SK-MEL-5 (cell line): ENCODE results near the gene THADA. TPM values are rescaled to one million over a fixed set of nuclear protein-coding genes. Genes with fewer than 3 reads are reported as not detected.

ENCODE experiments used
- DNase-seq: peaks from one replicate; pipeline ENCODE4 v3.0.0-alpha.2; 2016; ENCODE audit warnings: low read depth, low spot score
- in situ Hi-C: cut with HindIII; loops from 2 replicates; pipeline ENCODE4 v1.10.0; 2016; ENCODE audit warnings: low sequenced_read_pairs, high pct_unique_total_duplicates, low pct_unique_long_range_greater_than_20kb
- total RNA-seq: library from RNA; depleted of rRNA; stranded (reverse); fragments of >200 nt; shearing (Covaris generic); gene quantifications from 2 replicates; pipeline ENCODE4 v1.2.3, GENCODE V29; 2014

THADA gene
- total RNA-seq, 1 experiment from 2014 or later: 50.3 TPM

- peak; percentile 36 for DNase-seq
- in situ Hi-C loops: no loop called here
Observed at GRCh38 chr2:43218702-43219382, 377.0 kb downstream of the THADA start.

- DNase-seq: no peak
- in situ Hi-C loops: no loop called here
Observed at GRCh38 chr2:43218155-43218701, 377.6 kb downstream of the THADA start.

- DNase-seq: no peak
- in situ Hi-C loops: no loop called here
Observed at GRCh38 chr2:43217228-43218154, 378.3 kb downstream of the THADA start.

- no peak for DNase-seq
- in situ Hi-C loops: no loop called here
Observed at GRCh38 chr2:43216629-43217028, 379.2 kb downstream of the THADA start.

- no peak for DNase-seq
- in situ Hi-C loops: no loop called here
Observed at GRCh38 chr2:43215673-43216255, 380.1 kb downstream of the THADA start.

GRCh38 chr2:43214253-43214652 lies 381.6 kb downstream of the THADA start:
- no peak for DNase-seq
- in situ Hi-C loops: no loop called here

GRCh38 chr2:43212931-43213330 lies 382.9 kb downstream of the THADA start:
- DNase-seq: no peak

GRCh38 chr2:43212216-43212835 lies 383.5 kb downstream of the THADA start:
- in situ Hi-C loops: no loop called here
- no peak for DNase-seq

More at GRCh38 chr2:43212931-43213330, 382.9 kb downstream of the THADA start:
- in situ Hi-C loops: no loop called here

- DNase-seq: no peak
Observed at GRCh38 chr2:43210467-43211303, 385.2 kb downstream of the THADA start.

GRCh38 chr2:43210125-43210466 lies 385.7 kb downstream of the THADA start:
- in situ Hi-C loops: no loop called here

More at GRCh38 chr2:43210467-43211303, 385.2 kb downstream of the THADA start:
- in situ Hi-C loops: no loop called here

GRCh38 chr2:43209204-43209717 lies 386.6 kb downstream of the THADA start:
- in situ Hi-C loops: no loop called here
- no peak for DNase-seq

More at GRCh38 chr2:43210125-43210466, 385.7 kb downstream of the THADA start:
- DNase-seq: no peak

GRCh38 chr2:43207553-43208300 lies 388.1 kb downstream of the THADA start:
- in situ Hi-C loops: no loop called here
- no peak for DNase-seq

GRCh38 chr2:43206602-43207001 lies 389.2 kb downstream of the THADA start:
- no peak for DNase-seq
- in situ Hi-C loops: no loop called here

- DNase-seq: no peak
- in situ Hi-C loops: no loop called here
Observed at GRCh38 chr2:43203373-43203772, 392.5 kb downstream of the THADA start.

GRCh38 chr2:43202289-43202688 lies 393.5 kb downstream of the THADA start:
- DNase-seq: no peak
- in situ Hi-C loops: no loop called here

GRCh38 chr2:43201497-43201896 lies 394.3 kb downstream of the THADA start:
- DNase-seq: no peak
- in situ Hi-C loops: no loop called here
